Aortic smooth muscle cell (primary cell): ENCODE data around the gene IVNS1ABP. TPM values are rescaled to one million over a fixed set of nuclear protein-coding genes. Genes with fewer than 3 reads are reported as not detected.

ENCODE experiments used
- total RNA-seq: library from RNA; depleted of rRNA; stranded (reverse); fragments of >200 nt; gene quantifications from 2 replicates; pipeline ENCODE4 v1.2.3, GENCODE V29; 2014

The IVNS1ABP gene
- total RNA-seq: 37.4 and 46.6 TPM in 2 replicates

GRCh38 chr1:185317034-185317885 lies at the start of gene IVNS1ABP:
Gene IVNS1ABP (minus strand): TSS chr1:185317243. CDS start chr1:185309493, 7,750 bp downstream.

Other genes starting within 250 kb of the IVNS1ABP start
- gene TRMT1L, start 160.3 kb downstream of the IVNS1ABP start, total RNA-seq: 18.6 and 22.9 TPM in 2 replicates
- 3.3 and 5.8 TPM in 2 replicates for gene SWT1, start 160.1 kb downstream of the IVNS1ABP start, total RNA-seq